HCT116 (cell line): ENCODE results near the gene BTBD2.

Experiments used
- ATF3 ChIP-seq: IDR thresholded peaks from 2 replicates; pipeline ENCODE4 v1.6.1; 2012
- CBX3 ChIP-seq: IDR thresholded peaks from 2 replicates; pipeline ENCODE4 v1.6.1; 2012; ENCODE audit warnings: low read depth
- CEBPB ChIP-seq: IDR thresholded peaks from 2 replicates; pipeline ENCODE4 v1.6.1; 2012; ENCODE audit warnings: low read depth
- CTCF ChIP-seq, 3 experiments: fragments of 200-600 bp in 1 of 3; sonication (generic) in 1 of 3; IDR thresholded peaks in 2 of 3; conservative IDR thresholded peaks in 1 of 3; 2 replicates each; pipeline ENCODE4 v1.5.1; 2012 to 2017; ENCODE audit warnings: low read depth in 2 of 3, low read length in 2 of 3, antibody characterized with exemption in 1 of 3, borderline replicate concordance in 1 of 3, control low read depth in 1 of 3, mild to moderate bottlenecking in 1 of 3, mixed read lengths in 1 of 3, mixed run types in 1 of 3, moderate library complexity in 1 of 3; ENCODE audit not compliant: insufficient read depth in 1 of 3
- EZH2phosphoT487 ChIP-seq: fragments of 200-600 bp; IDR thresholded peaks from 2 replicates; pipeline ENCODE4 v1.6.1; 2018; ENCODE audit warnings: antibody characterized with exemption, borderline replicate concordance
- FOSL1 ChIP-seq: IDR thresholded peaks from 2 replicates; pipeline ENCODE4 v1.6.1; 2012; ENCODE audit warnings: low read depth
- MAX ChIP-seq: IDR thresholded peaks from 2 replicates; pipeline ENCODE4 v1.6.1; 2012
- POLR2A ChIP-seq: IDR thresholded peaks from 2 replicates; pipeline ENCODE4 v1.7.0; 2011; ENCODE audit warnings: borderline replicate concordance; ENCODE audit not compliant: insufficient read depth, insufficient read length; ENCODE audit errors: extremely low read depth
- RAD21 ChIP-seq: IDR thresholded peaks from 2 replicates; pipeline ENCODE4 v1.6.1; 2012; ENCODE audit warnings: low read depth, mild to moderate bottlenecking
- REST ChIP-seq: IDR thresholded peaks from 2 replicates; pipeline ENCODE4 v1.6.1; 2012; ENCODE audit warnings: low read depth
- SIN3A ChIP-seq: IDR thresholded peaks from 2 replicates; pipeline ENCODE4 v1.6.1; 2012; ENCODE audit warnings: low read depth
- TCF7L2 ChIP-seq: IDR thresholded peaks from 2 replicates; pipeline ENCODE4 v1.7.0; 2011; ENCODE audit warnings: borderline replicate concordance, inconsistent platforms; ENCODE audit not compliant: insufficient read depth, insufficient read length; ENCODE audit errors: extremely low read depth
- YY1 ChIP-seq: IDR thresholded peaks from 2 replicates; pipeline ENCODE4 v1.6.1; 2011; ENCODE audit warnings: low read length, low read depth, moderate library complexity, mild to moderate bottlenecking; ENCODE audit not compliant: insufficient replicate concordance; ENCODE audit errors: extremely low read depth

- no peak for TF ChIP-seq CTCF (IDR thresholded peaks at IDR 0.05 in 2 of 3, conservative IDR thresholded peaks at IDR 0.05 in 1 of 3; ENCODE audit: borderline replicate concordance in 1 of 3, insufficient read depth in 1 of 3, low read depth in 2 of 3, low read length in 2 of 3)
- TF ChIP-seq EZH2phosphoT487 = no peak
- no peak for TF ChIP-seq REST
- TF ChIP-seq YY1 = no peak
- no peak for TF ChIP-seq CBX3
- no peak for TF ChIP-seq ATF3
- no peak for TF ChIP-seq POLR2A
- no peak for TF ChIP-seq TCF7L2
- TF ChIP-seq SIN3A = no peak
- no peak for TF ChIP-seq RAD21
- no peak for TF ChIP-seq FOSL1
- no peak for TF ChIP-seq MAX
- no peak for TF ChIP-seq CEBPB
Measured at GRCh38 chr19:2044709-2045500, 29.4 kb upstream of the BTBD2 start.
